Trophoblast cell (in vitro differentiated cells and primary cell): ENCODE data around the gene SCN2B.
A peak's percentile ranks its signal among the peaks of the same experiment; 100 is the strongest.

Experiments used
- DNase-seq, 2 donors: peaks; one replicate each; pipeline ENCODE4 v3.0.0-alpha.2; 2016
- H2AFZ ChIP-seq: 2 replicates; pipeline ENCODE4 v1.6.1; 2013; ENCODE audit warnings: low read length, moderate library complexity, mild to moderate bottlenecking; ENCODE audit not compliant: insufficient read depth, poor library complexity
- H2AK5ac ChIP-seq: 2 replicates; pipeline ENCODE4 v1.6.1; 2013; ENCODE audit warnings: mild to moderate bottlenecking, low read length
- H2BK120ac ChIP-seq: 2 replicates; pipeline ENCODE4 v1.6.1; 2013; ENCODE audit warnings: low read length, mild to moderate bottlenecking, moderate library complexity; ENCODE audit not compliant: insufficient read depth, poor library complexity
- H2BK12ac ChIP-seq: 2 replicates; pipeline ENCODE4 v1.6.1; 2013; ENCODE audit warnings: mild to moderate bottlenecking, low read length, moderate library complexity
- H2BK5ac ChIP-seq: 2 replicates; pipeline ENCODE4 v1.6.1; 2013; ENCODE audit warnings: low read length, low read depth, moderate library complexity, mild to moderate bottlenecking; ENCODE audit not compliant: poor library complexity
- H3K14ac ChIP-seq: 2 replicates; pipeline ENCODE4 v1.6.1; 2013; ENCODE audit warnings: mild to moderate bottlenecking, low read length
- H3K18ac ChIP-seq: 2 replicates; pipeline ENCODE4 v1.6.1; 2013; ENCODE audit warnings: mild to moderate bottlenecking, low read length
- H3K23ac ChIP-seq: 2 replicates; pipeline ENCODE4 v1.6.1; 2013; ENCODE audit warnings: low read length
- H3K27ac ChIP-seq: 2 replicates; pipeline ENCODE4 v1.5.1; 2013; ENCODE audit warnings: low read depth, mild to moderate bottlenecking, inconsistent platforms, low read length, moderate library complexity
- H3K27me3 ChIP-seq: 2 replicates; pipeline ENCODE4 v1.6.1; 2013; ENCODE audit warnings: inconsistent platforms, mild to moderate bottlenecking, low read length, moderate library complexity; ENCODE audit not compliant: insufficient read depth
- H3K36me3 ChIP-seq, 2 experiments: 1 replicate in 1 of 2; 2 replicates in 1 of 2; pipeline ENCODE4 v1.6.1; 2013; ENCODE audit warnings: low read length in 2 of 2, mild to moderate bottlenecking in 2 of 2, moderate library complexity in 1 of 2; ENCODE audit not compliant: insufficient read depth in 2 of 2, control insufficient read depth in 1 of 2
- H3K4ac ChIP-seq: 2 replicates; pipeline ENCODE4 v1.6.1; 2013; ENCODE audit warnings: low read depth, mild to moderate bottlenecking, low read length, moderate library complexity
- H3K4me1 ChIP-seq, 2 experiments: 1 replicate in 1 of 2; 2 replicates in 1 of 2; pipeline ENCODE4 v1.6.1; 2013; ENCODE audit warnings: low read length in 2 of 2, mild to moderate bottlenecking in 2 of 2, moderate library complexity in 1 of 2; ENCODE audit not compliant: insufficient read depth in 2 of 2, control insufficient read depth in 1 of 2
- H3K4me2 ChIP-seq: 2 replicates; pipeline ENCODE4 v1.6.1; 2013; ENCODE audit warnings: inconsistent platforms, mild to moderate bottlenecking, low read length, moderate library complexity
- H3K4me3 ChIP-seq: 2 replicates; pipeline ENCODE4 v1.5.1; 2013; ENCODE audit warnings: mild to moderate bottlenecking, low read depth, low read length, inconsistent platforms
- H3K79me1 ChIP-seq: one replicate; pipeline ENCODE4 v1.6.1; 2013; ENCODE audit warnings: low read length
- H3K79me2 ChIP-seq: 2 replicates; pipeline ENCODE4 v1.6.1; 2013; ENCODE audit warnings: low read length, mild to moderate bottlenecking; ENCODE audit not compliant: control insufficient read depth, insufficient read depth, poor library complexity
- H3K9ac ChIP-seq: 2 replicates; pipeline ENCODE4 v1.6.1; 2013; ENCODE audit warnings: mild to moderate bottlenecking, low read length
- H3K9me3 ChIP-seq: 2 replicates; pipeline ENCODE4 v1.6.1; 2013; ENCODE audit warnings: low read depth, mild to moderate bottlenecking, control low read depth, inconsistent platforms, low read length; ENCODE audit not compliant: insufficient read depth
- H4K12ac ChIP-seq: 2 replicates; pipeline ENCODE4 v1.6.1; 2013; ENCODE audit warnings: low read depth, mild to moderate bottlenecking, low read length, moderate library complexity
- H4K8ac ChIP-seq: 2 replicates; pipeline ENCODE4 v1.6.1; 2013; ENCODE audit warnings: low read depth, mild to moderate bottlenecking, low read length, moderate library complexity
- H4K91ac ChIP-seq: one replicate; pipeline ENCODE4 v1.6.1; 2013; ENCODE audit warnings: low read depth, mild to moderate bottlenecking, low read length, moderate library complexity
- WGBS: extraction: QIAGEN DNeasy Blood & Tissue Kit; methylation state at CpG from one replicate; pipeline ENCODE4 v1.1.7; 2013; ENCODE audit warnings: missing lambda C conversion rate; ENCODE audit not compliant: insufficient read length, insufficient coverage; ENCODE audit errors: extremely low coverage; 5-methylcytosine and 5-hydroxymethylcytosine counted together

SCN2B gene

DNA sequence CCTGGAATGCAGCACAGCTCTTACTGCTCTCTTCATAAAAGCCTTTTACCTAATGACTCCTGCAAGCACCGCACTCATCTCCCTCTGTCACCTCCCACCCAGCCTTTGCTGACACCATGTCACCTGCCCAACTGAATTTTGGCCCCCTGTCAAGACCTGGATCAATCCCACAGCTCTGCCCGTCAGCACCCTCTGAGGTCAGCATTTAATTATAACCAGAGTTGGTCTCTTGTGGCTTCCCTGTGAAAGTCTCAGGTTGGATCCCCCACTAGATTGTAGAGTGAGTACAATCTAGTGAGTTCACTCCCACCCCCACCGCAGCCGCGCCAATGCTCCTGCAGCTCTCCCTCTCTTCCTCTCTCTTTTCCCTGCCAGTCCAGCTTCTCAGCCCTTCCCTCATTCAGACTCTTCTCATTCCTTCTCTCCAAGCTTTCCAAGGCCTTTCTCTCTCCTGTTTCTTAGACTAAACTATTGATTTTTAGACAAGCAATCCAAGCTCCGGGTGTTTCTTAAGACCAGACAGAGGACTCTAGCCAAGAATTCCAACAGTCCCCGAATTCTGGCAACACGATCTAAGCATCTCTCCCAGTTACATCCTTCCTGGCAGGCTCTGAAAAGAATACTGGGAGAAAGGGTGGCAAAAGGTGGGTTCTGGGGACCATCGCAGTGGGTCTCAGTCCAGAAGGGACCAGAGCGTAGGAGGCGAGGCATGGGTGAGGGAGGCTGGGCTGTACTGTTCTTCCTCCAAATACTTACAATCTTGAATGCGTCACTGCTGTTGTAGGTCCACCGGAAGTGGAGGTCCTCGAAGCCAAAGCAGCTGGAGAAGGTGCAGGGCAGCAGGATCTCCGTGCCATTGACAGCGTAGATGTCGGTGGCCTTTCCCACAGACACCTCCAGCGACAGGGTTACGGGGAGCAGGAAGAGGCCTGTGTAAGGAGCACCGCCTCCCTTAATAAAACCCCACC, 31.9 kb downstream of the SCN2B start:
- Histone ChIP-seq H4K8ac (no peak overlapping the region), H3K79me2 (no peaks in the 10 kb centered on the region), H3K27ac (no peak overlapping the region), H3K4me2 (no peak overlapping the region), H3K18ac (no peak overlapping the region), H3K79me1 (no peaks in the 10 kb centered on the region), H3K9ac (no peak overlapping the region), H2AFZ (no peak overlapping the region), H3K4me1 (peaks cover 4% of the 10 kb centered on the region in 2 experiments), H2AK5ac (no peak overlapping the region), H3K23ac (no peak overlapping the region), H3K4ac (no peak overlapping the region), H3K4me3 (no peak overlapping the region), H2BK120ac (no peak overlapping the region), H3K27me3 (peaks cover 8% of the 10 kb centered on the region), H2BK5ac (no peak overlapping the region), H3K14ac (no peak overlapping the region), H3K36me3 (no peaks in the 10 kb centered on the region), H2BK12ac (no peak overlapping the region), H4K12ac (no peak overlapping the region), H4K91ac (no peak overlapping the region), H3K9me3 (no peaks in the 10 kb centered on the region)
- WGBS = no CpG with 5 or more reads among the region's 20 CpGs
- no peak for DNase-seq

DNA sequence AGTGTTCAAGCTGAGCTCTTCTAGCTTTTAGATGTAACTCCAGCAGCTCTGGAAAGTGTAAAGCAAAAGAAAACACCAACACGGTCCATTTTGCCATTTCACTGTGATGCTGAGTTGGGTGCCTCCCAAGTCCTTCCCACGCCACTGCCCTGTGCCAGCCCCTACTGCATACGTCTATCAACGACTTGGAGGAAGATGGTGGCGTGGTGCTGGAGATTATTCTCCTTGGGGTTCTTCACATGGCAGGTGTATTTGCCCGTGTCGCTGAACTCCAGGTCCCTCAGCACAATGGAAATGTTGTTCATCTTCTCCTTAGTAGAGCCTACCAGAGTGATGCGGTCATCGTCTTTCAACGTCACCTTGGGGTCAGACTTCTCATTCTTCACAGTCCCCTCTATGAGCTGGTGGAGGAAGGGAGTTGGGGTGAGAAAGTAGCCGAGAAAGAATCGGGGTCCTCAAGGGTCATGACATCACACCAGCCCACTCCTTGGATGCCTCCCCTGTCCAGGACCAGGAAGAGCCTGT, 32.7 kb downstream of the SCN2B start:
- DNase-seq = no peak
- no peak overlapping the region for H3K4me2 ChIP-seq
- no peaks in the 10 kb centered on the region for H3K9me3 ChIP-seq
- H3K14ac ChIP-seq = no peak overlapping the region
- H3K27me3 ChIP-seq = peaks cover 7% of the 10 kb centered on the region
- no peaks in the 10 kb centered on the region for H3K36me3 ChIP-seq
- H3K4me1 ChIP-seq = peaks cover 6 to 9% of the 10 kb centered on the region in 2 experiments
- no peak overlapping the region for H4K8ac ChIP-seq
- H2AK5ac ChIP-seq = no peak overlapping the region
- no peak overlapping the region for H3K4ac ChIP-seq
- no peak overlapping the region for H3K4me3 ChIP-seq
- no peak overlapping the region for H2AFZ ChIP-seq
- no peak overlapping the region for H3K18ac ChIP-seq
- WGBS = no CpG with 5 or more reads among the region's 12 CpGs
- no peak overlapping the region for H3K27ac ChIP-seq
- H4K12ac ChIP-seq = no peak overlapping the region
- no peak overlapping the region for H3K23ac ChIP-seq
- no peak overlapping the region for H3K9ac ChIP-seq
- no peaks in the 10 kb centered on the region for H3K79me1 ChIP-seq
- H2BK12ac ChIP-seq = no peak overlapping the region
- no peak overlapping the region for H4K91ac ChIP-seq
- H2BK5ac ChIP-seq = no peak overlapping the region
- H3K79me2 ChIP-seq = no peaks in the 10 kb centered on the region
- H2BK120ac ChIP-seq = no peak overlapping the region

DNA sequence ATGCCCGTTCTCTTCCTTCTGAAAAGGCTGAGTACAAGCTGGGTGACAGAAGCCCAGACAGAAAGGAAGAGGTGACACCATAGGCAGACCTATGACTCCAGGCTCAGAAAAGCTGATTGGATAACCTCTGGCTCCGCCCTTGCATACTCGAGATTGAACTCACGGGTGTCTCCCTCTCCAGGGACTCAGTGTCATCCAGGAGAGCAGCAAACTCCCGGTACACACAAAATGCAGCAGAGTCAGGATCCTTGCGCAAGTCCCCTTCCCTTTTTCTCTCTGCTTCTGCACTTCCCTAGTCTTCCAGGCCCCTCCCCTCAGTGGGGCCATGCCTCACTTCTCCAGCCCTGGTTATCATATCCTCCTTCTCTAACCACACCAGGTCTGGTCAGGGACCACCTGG, 33.6 kb downstream of the SCN2B start:
- peak; percentile 42 to 46 for DNase-seq
- peaks cover under 1% of the 10 kb centered on the region for H3K9me3 ChIP-seq
- no peaks in the 10 kb centered on the region for H3K79me1 ChIP-seq
- H3K79me2 ChIP-seq = no peaks in the 10 kb centered on the region
- H2AK5ac ChIP-seq = no peak overlapping the region
- H4K12ac ChIP-seq = no peak overlapping the region
- no peak overlapping the region for H3K4ac ChIP-seq
- no peak overlapping the region for H3K4me2 ChIP-seq
- no CpG with 5 or more reads among the region's 6 CpGs for WGBS
- no peak overlapping the region for H3K27ac ChIP-seq
- no peak overlapping the region for H3K18ac ChIP-seq
- no peak overlapping the region for H4K8ac ChIP-seq
- no peaks in the 10 kb centered on the region for H3K36me3 ChIP-seq
- no peak overlapping the region for H4K91ac ChIP-seq
- no peak overlapping the region for H3K23ac ChIP-seq
- H3K14ac ChIP-seq = no peak overlapping the region
- peaks cover 6 to 10% of the 10 kb centered on the region in 2 experiments for H3K4me1 ChIP-seq
- H3K9ac ChIP-seq = no peak overlapping the region
- no peak overlapping the region for H2BK5ac ChIP-seq
- H2BK120ac ChIP-seq = no peak overlapping the region
- H2AFZ ChIP-seq = no peak overlapping the region
- H3K27me3 ChIP-seq = peaks cover 7% of the 10 kb centered on the region
- H3K4me3 ChIP-seq = no peak overlapping the region
- H2BK12ac ChIP-seq = no peak overlapping the region

DNA sequence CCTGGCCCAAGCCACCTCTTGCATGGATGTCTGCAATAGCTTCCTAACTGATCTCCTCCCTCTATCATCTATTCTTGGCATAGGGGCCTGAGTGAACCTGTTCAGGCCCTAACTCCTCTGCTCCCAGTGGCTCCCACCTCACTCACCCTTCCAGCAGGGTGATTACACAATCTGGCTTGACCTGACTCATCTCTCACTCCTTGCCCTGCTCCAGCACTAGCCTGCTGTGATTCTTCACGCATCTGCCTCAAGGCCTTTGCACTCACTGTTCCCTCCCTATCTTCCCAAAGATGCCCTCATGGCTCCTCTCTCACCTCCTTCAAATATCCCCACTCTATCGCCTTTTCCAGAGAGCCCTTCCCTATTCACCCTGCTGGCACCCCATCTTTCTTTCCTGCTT, 34.4 kb downstream of the SCN2B start:
- Histone ChIP-seq H3K4me1 (peaks cover 6 to 10% of the 10 kb centered on the region in 2 experiments), H3K4me2 (no peak overlapping the region), H3K36me3 (no peaks in the 10 kb centered on the region), H2AFZ (no peak overlapping the region), H3K9me3 (peaks cover 2% of the 10 kb centered on the region), H3K4me3 (no peak overlapping the region), H3K27ac (no peak overlapping the region), H3K14ac (no peak overlapping the region), H3K79me1 (no peaks in the 10 kb centered on the region), H3K9ac (no peak overlapping the region), H4K91ac (no peak overlapping the region), H3K4ac (no peak overlapping the region), H3K23ac (no peak overlapping the region), H2BK120ac (no peak overlapping the region), H2BK5ac (no peak overlapping the region), H3K79me2 (no peaks in the 10 kb centered on the region), H3K18ac (no peak overlapping the region), H2BK12ac (no peak overlapping the region), H2AK5ac (no peak overlapping the region), H4K8ac (no peak overlapping the region), H4K12ac (no peak overlapping the region), H3K27me3 (peaks cover 7% of the 10 kb centered on the region)
- WGBS = no CpG with 5 or more reads among the region's 2 CpGs
- DNase-seq = peak; percentile 71 to 77
